HepG2 (cell line): ENCODE data around the gene ETV2. TPM values are rescaled to one million over a fixed set of nuclear protein-coding genes. Genes with fewer than 3 reads are reported as not detected.

Experiments
- BCL6 ChIP-seq: IDR thresholded peaks from 2 replicates; pipeline ENCODE4 v1.6.1; 2016; ENCODE audit warnings: missing genetic modification reagents, missing compliant biosample characterization
- GMEB2 ChIP-seq: IDR thresholded peaks from 2 replicates; pipeline ENCODE4 v1.6.1; 2016; ENCODE audit warnings: missing biosample characterization, missing genetic modification reagents, low read depth
- IRX3 ChIP-seq: sonication (generic); formaldehyde crosslinking; IDR thresholded peaks from 2 replicates; pipeline ENCODE4 v1.8.1; 2023; ENCODE audit warnings: mild to moderate bottlenecking, low read depth, missing genetic modification reagents, borderline replicate concordance
- MIER2 ChIP-seq: IDR thresholded peaks from 2 replicates; pipeline ENCODE4 v1.6.1; 2016; ENCODE audit warnings: missing biosample characterization, missing genetic modification reagents
- NBN ChIP-seq: fragments of 450-650 bp; conservative IDR thresholded peaks from 2 replicates; pipeline ENCODE4 v1.6.1; 2017
- NR0B2 ChIP-seq: sonication (generic); formaldehyde crosslinking; IDR thresholded peaks from 2 replicates; pipeline ENCODE4 v1.4.0; 2020; ENCODE audit warnings: mild to moderate bottlenecking, missing genetic modification reagents
- PHF20 ChIP-seq: sonication (generic); formaldehyde crosslinking; IDR thresholded peaks from 2 replicates; pipeline ENCODE4 v1.5.0; 2020; ENCODE audit warnings: mild to moderate bottlenecking, missing genetic modification reagents
- RELA ChIP-seq: sonication (generic); formaldehyde crosslinking; IDR thresholded peaks from 2 replicates; pipeline ENCODE4 v1.4.0; 2020; ENCODE audit warnings: missing genetic modification reagents
- RXRB ChIP-seq: IDR thresholded peaks from 2 replicates; pipeline ENCODE4 v1.6.1; 2016; ENCODE audit warnings: borderline replicate concordance, missing genetic modification reagents, missing compliant biosample characterization
- SOX5 ChIP-seq: IDR thresholded peaks from 2 replicates; pipeline ENCODE4 v1.6.1; 2016; ENCODE audit warnings: borderline replicate concordance
- TARDBP ChIP-seq: sonication (generic); formaldehyde crosslinking; IDR thresholded peaks from 2 replicates; pipeline ENCODE4 v1.8.0; 2022; ENCODE audit warnings: mild to moderate bottlenecking, missing genetic modification reagents
- TFE3 ChIP-seq: IDR thresholded peaks from 2 replicates; pipeline ENCODE4 v1.6.1; 2016
- XBP1 ChIP-seq: sonication (generic); formaldehyde crosslinking; IDR thresholded peaks from 2 replicates; pipeline ENCODE4 v1.5.0; 2020; ENCODE audit warnings: missing genetic modification reagents
- ZNF776 ChIP-seq: sonication (generic); formaldehyde crosslinking; IDR thresholded peaks from 2 replicates; pipeline ENCODE4 v1.4.0; 2020; ENCODE audit warnings: mild to moderate bottlenecking, missing genetic modification reagents
- ZNF777 ChIP-seq: sonication (generic); formaldehyde crosslinking; IDR thresholded peaks from 2 replicates; pipeline ENCODE4 v1.4.0; 2020; ENCODE audit warnings: missing genetic modification reagents
- polyA plus RNA-seq, 8 experiments: library from polyadenylated mRNA; depleted of rRNA in 3 of 8; stranded (reverse) in 7 of 8; unstranded in 1 of 8; fragments of >200 nt; fragmentation: Illumina TruSeq in 4 of 8; extraction: Trizol in 4 of 8; gene quantifications; 2 replicates each; pipeline versions ENCODE4 v1.2.1 to v1.2.3, GENCODE V29; 2011 to 2016; ENCODE audit warnings: low read depth in 4 of 8, missing spikeins in 1 of 8, mixed read lengths in 1 of 8; ENCODE audit not compliant: insufficient read depth in 1 of 8
- total RNA-seq, 5 experiments: library from RNA; depleted of rRNA; stranded (reverse); fragments of >200 nt; fragmentation: Illumina TruSeq; extraction: Trizol; gene quantifications; 2 replicates each; pipeline ENCODE4 v1.2.3, GENCODE V29; 2016; ENCODE audit warnings: low read depth in 1 of 5
- TF ChIP-seq, protein P1 (sequence below): sonication (generic); formaldehyde crosslinking; IDR thresholded peaks from 2 replicates; pipeline ENCODE4; 2020; ENCODE audit warnings: missing genetic modification reagents, mild to moderate bottlenecking, borderline replicate concordance
- TF ChIP-seq, protein P2 (sequence below): sonication (generic); formaldehyde crosslinking; IDR thresholded peaks from 2 replicates; pipeline ENCODE4 v1.8.1; 2022; ENCODE audit warnings: low read depth, mild to moderate bottlenecking, missing genetic modification reagents
- TF ChIP-seq, protein P3 (sequence below): IDR thresholded peaks from 2 replicates; pipeline ENCODE4 v1.6.1; 2016; ENCODE audit warnings: control low read depth

The ETV2 gene
- total and polyA plus RNA-seq, 2 of the 13 experiments (the other 11 are each of a cell fraction or from before 2014, with no cell fraction given) = 0.07 to 0.20 TPM

- TF ChIP-seq, protein P1, sequence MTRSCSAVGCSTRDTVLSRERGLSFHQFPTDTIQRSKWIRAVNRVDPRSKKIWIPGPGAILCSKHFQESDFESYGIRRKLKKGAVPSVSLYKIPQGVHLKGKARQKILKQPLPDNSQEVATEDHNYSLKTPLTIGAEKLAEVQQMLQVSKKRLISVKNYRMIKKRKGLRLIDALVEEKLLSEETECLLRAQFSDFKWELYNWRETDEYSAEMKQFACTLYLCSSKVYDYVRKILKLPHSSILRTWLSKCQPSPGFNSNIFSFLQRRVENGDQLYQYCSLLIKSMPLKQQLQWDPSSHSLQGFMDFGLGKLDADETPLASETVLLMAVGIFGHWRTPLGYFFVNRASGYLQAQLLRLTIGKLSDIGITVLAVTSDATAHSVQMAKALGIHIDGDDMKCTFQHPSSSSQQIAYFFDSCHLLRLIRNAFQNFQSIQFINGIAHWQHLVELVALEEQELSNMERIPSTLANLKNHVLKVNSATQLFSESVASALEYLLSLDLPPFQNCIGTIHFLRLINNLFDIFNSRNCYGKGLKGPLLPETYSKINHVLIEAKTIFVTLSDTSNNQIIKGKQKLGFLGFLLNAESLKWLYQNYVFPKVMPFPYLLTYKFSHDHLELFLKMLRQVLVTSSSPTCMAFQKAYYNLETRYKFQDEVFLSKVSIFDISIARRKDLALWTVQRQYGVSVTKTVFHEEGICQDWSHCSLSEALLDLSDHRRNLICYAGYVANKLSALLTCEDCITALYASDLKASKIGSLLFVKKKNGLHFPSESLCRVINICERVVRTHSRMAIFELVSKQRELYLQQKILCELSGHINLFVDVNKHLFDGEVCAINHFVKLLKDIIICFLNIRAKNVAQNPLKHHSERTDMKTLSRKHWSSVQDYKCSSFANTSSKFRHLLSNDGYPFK = peak; percentile 74
- TF ChIP-seq NBN = no peak
- 0 out of 2 replicates have a peak, but pooled peaks have one; percentile 28 for TF ChIP-seq TFE3 (CRISPR knock-in tag)
- no peak for TF ChIP-seq RELA (CRISPR knock-in tag)
- TF ChIP-seq PHF20 = peak; percentile 99
- TF ChIP-seq SOX5 (CRISPR knock-in tag) = peak; percentile 16; the same call in 1 of the 2 replicates
- no peak for TF ChIP-seq MIER2 (CRISPR knock-in tag)
- no peak for TF ChIP-seq RXRB
- no peak for TF ChIP-seq ZNF776 (CRISPR knock-in tag)
- TF ChIP-seq, protein P2, sequence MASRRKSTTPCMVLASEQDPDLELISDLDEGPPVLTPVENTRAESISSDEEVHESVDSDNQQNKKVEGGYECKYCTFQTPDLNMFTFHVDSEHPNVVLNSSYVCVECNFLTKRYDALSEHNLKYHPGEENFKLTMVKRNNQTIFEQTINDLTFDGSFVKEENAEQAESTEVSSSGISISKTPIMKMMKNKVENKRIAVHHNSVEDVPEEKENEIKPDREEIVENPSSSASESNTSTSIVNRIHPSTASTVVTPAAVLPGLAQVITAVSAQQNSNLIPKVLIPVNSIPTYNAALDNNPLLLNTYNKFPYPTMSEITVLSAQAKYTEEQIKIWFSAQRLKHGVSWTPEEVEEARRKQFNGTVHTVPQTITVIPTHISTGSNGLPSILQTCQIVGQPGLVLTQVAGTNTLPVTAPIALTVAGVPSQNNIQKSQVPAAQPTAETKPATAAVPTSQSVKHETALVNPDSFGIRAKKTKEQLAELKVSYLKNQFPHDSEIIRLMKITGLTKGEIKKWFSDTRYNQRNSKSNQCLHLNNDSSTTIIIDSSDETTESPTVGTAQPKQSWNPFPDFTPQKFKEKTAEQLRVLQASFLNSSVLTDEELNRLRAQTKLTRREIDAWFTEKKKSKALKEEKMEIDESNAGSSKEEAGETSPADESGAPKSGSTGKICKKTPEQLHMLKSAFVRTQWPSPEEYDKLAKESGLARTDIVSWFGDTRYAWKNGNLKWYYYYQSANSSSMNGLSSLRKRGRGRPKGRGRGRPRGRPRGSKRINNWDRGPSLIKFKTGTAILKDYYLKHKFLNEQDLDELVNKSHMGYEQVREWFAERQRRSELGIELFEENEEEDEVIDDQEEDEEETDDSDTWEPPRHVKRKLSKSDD (CRISPR knock-in tag) = no peak
- TF ChIP-seq, protein P3, sequence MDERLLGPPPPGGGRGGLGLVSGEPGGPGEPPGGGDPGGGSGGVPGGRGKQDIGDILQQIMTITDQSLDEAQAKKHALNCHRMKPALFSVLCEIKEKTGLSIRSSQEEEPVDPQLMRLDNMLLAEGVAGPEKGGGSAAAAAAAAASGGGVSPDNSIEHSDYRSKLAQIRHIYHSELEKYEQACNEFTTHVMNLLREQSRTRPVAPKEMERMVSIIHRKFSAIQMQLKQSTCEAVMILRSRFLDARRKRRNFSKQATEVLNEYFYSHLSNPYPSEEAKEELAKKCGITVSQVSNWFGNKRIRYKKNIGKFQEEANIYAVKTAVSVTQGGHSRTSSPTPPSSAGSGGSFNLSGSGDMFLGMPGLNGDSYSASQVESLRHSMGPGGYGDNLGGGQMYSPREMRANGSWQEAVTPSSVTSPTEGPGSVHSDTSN (CRISPR knock-in tag) = no peak
- TF ChIP-seq IRX3 (CRISPR knock-in tag) = no peak
- TF ChIP-seq GMEB2 (CRISPR knock-in tag) = no peak
- TF ChIP-seq BCL6 = peak; percentile 13
- peak; percentile 85; the same call in 1 of the 2 replicates for TF ChIP-seq XBP1 (CRISPR knock-in tag)
- peak; percentile 85 for TF ChIP-seq TARDBP
- TF ChIP-seq ZNF777 = peak; percentile 55
- peak; percentile 59; the same call in 1 of the 2 replicates for TF ChIP-seq NR0B2 (CRISPR knock-in tag)
Measured at GRCh38 chr19:35628565-35629331, 12.8 kb upstream of the ETV2 start, which contains the start of gene RBM42 (continued).
